ENCODE data around the gene A1CF.
A peak's percentile ranks its signal among the peaks of the same experiment; 100 is the strongest.
"Not testable (repeated sequence)": the region's sequence is repeated elsewhere in the genome, so short reads cannot be mapped to it uniquely, and the experiment has no call there.

A1CF gene

DNA sequence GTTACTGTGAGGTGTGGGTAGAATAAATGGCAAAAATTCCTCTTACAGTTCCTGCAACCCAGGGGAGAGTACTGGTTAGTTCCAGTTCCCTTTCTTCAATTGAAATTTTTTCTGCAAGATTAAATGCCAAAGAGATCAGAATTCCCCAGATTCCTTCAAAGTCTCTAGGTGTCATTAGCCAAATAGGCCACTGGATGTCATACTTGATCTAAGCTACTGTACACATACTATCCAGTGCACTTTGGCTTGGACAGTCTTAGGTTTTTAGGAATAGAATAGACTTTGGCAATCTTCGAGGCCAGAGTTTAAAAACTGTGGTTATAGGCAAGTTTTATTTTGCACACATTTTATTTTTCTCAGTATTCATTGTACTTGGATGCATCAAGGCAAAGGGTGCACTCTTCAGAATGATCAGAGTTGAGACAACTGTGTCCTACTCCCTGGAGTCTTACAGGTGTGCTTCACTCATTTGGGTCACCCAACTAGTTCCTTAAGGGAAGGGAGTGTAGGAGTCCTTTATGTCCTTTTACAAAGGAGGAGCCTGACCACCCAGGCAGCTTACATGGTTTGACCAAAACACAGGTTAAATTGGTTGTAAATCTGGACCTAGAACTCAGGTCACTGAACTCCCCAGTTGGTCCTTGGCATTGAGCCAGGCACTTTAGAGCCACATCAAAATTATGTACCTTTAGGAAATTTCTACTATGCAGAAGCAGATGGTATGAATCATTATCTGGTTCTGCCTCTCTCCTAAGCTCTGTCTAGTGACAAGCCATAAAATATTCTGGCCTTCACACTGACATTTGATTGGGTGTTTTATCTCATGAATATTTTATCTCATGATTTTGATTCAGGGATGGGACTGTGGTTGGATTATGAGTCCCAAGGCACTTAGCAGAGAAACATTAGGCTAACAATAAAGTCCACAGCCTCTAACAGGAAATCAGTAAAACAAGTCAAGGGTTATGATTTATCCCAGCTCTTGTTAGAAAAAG is 96.2 kb downstream of the A1CF start:
- peak; percentile 17 for DNase-seq (ENCODE audit: low read depth, low spot score)

DNA sequence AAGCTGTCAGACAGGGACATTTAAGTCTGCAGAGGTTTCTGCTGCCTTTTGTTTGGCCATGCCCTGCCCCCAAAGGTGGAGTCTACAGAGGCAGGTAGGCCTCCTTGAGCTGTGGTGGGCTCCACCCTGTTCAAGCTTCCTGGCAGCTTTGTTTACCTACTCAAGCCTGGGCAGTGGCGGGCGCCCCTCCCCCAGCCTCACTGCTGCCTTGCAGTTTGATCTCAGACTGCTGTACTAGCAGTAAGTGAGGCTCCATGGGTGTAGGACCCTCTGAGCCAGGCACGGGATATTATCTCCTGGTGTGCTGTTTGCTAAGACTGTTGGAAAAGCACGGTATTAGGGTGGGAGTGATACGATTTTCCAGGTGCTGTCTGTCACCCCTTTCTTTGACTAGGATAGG is 97.5 kb downstream of the A1CF start:
- DNase-seq (ENCODE audit: low read depth, low spot score): not testable (repeated sequence)

- not testable (repeated sequence) for DNase-seq (ENCODE audit: low read depth, low spot score)
Observed at GRCh38 chr10:50782017-50782416, 103.4 kb downstream of the A1CF start.

- DNase-seq (ENCODE audit: low read depth, low spot score): not testable (repeated sequence)
Observed at GRCh38 chr10:50780036-50780435, 105.4 kb downstream of the A1CF start.

DNA sequence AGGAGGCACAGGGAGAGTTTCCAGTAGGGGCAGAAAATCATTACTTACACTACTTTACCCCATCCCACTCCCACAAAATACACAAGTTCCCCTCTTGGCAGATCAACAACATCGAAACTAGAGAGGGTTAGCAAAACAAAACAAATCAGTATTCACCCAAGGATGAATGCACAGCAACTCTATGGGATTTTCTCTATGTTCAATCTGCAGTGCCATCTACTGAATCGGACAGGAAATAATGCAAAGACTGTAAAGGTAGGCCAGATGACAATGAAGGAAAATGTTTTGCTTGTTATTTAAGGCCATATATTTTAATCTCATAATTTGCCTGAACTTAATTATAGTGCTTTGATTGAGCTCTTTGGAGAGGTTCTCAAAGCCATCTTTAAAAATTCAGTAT is 110.6 kb downstream of the A1CF start:
- DNase-seq (ENCODE audit: low read depth, low spot score): not testable (repeated sequence)

DNA sequence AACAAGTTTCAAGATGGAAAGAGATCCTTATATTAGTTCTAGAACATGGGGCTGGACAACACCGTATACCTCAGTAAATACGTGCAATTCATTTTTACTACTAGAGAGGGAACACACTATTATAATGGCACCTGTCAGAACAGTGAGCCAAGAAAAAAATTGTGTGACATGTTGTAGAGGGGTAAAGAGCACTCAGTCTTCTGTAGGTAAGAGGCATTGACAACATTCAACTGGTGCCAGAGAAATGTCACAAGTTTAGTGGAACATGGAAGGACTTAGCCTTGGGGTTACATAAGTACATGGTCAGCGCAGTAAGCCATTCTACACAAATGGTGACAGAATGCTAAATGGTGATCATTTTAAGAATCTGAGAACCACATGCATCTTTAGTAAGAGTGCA is 113.4 kb downstream of the A1CF start:
- not testable (repeated sequence) for DNase-seq (ENCODE audit: low read depth, low spot score)

DNA sequence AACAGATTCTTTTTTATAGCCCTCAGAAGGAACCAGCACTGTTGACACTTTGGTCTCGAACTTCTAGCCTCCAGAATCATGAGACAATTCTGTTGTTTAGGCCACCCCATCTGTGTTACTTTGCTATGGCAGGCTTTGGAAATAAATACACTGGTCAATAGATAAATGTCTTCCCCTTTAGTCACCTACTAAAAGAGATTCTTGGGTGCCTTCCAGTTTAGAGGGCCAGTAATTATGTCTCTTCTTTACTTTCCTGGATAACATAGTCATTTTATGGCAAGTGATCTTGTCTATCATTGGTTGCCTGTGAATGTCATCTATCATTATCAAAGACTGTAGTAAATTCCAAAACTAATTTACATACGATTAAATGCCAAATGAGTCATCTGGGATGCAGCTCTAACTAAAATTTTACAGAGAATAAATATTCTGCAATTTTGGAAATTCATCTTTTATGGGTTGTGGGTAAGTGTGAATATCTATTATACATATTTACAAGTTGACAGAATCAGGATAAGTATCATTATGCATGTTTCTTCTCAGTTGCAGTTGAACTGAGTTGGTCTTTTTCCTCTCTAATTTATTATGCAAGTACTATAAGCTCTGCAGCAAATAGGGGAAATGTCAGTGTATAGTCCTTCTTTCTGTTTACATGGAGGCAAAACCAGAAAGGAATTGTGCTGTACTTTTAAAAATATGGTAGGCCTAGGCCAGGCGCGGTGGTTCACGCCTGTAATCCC is 118.5 kb downstream of the A1CF start:
- DNase-seq (ENCODE audit: low read depth, low spot score): not testable (repeated sequence)
